ENCODE results near the gene DHRS13.

GRCh38 chr17:28861393-28862203, 41.3 kb downstream of the DHRS13 start:
- no peak for TF ChIP-seq POLR2A (IDR thresholded peaks at IDR 0.05)
- no peak for TF ChIP-seq POLR2AphosphoS5 (IDR thresholded peaks at IDR 0.05; ENCODE audit: insufficient read depth in 1 of 2, low read depth in 1 of 2)
- TF ChIP-seq CTCF (IDR thresholded peaks at IDR 0.05) = no peak

Measured in vagina (tissue), 2 donors.